Left hindlimb (tissue), 1 donor: ENCODE results near the gene PRKCZ.

Experiments
- DNase-seq: peaks from one replicate; pipeline ENCODE4 v3.0.0-alpha.2; 2018

Gene PRKCZ

GRCh38 chr1:2199042-2199810, 149.0 kb downstream of the PRKCZ start:
- peak; percentile 92 for DNase-seq

DNA sequence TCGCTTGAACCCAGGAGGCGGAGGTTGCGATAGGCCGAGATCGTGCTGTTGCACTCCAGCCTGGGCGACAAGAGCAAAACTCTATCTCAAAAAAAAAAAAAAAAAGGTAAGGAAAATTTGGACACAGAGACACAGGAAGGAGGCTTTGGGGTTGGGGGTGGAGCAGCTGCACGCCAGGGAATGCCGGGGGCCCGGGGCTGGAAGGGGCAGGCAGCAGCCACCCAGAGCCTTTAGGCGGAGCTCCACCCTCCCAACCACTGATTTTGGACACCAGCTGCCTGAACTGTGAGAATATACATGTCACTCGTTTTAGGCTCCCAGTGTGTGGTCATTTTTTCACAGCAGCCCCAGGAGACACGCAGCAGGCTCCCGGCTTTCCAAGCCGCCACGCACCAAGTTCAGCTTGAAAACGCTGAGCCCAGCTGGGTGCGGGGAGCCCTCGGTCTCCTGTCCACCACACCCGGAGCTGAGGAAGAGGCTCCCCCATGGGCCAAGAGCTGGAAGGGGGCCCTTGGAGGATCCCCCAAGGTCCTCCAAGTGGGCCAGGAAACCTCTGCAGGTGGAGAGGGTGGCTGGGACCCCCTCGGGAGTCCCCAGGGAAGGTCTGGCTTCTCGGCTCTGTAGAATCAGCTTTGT, 150.2 kb downstream of the PRKCZ start:
- DNase-seq, result peak; percentile 45

DNA sequence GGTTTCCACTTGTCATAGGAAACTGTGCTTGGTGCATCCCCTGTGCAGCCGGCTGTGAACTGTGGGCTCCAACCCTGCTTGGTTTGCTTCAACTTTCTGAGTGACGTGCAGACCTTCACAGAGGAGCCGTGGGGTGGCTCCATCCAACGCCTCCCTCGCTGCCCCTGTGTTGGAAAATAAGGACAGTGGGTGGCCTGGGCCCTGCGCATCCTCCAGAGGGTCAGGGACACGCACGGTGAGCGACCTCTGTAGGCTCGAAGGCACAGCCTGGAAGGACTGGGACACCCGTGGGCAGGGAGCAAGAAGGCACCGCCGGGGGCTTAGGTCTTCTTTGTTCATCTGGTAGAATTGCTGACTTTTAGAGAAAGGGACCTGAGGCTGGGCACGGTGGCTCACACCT, 150.9 kb downstream of the PRKCZ start:
- no peak for DNase-seq

- no peak for DNase-seq
These were observed 151.9 kb downstream of the PRKCZ start for GRCh38 chr1:2202008-2202575.

- DNase-seq, result peak; percentile 33
These were observed 152.8 kb downstream of the PRKCZ start for GRCh38 chr1:2202843-2203601.

- DNase-seq, result peak; percentile 57
These were observed 153.6 kb downstream of the PRKCZ start for GRCh38 chr1:2203671-2204414.

DNA sequence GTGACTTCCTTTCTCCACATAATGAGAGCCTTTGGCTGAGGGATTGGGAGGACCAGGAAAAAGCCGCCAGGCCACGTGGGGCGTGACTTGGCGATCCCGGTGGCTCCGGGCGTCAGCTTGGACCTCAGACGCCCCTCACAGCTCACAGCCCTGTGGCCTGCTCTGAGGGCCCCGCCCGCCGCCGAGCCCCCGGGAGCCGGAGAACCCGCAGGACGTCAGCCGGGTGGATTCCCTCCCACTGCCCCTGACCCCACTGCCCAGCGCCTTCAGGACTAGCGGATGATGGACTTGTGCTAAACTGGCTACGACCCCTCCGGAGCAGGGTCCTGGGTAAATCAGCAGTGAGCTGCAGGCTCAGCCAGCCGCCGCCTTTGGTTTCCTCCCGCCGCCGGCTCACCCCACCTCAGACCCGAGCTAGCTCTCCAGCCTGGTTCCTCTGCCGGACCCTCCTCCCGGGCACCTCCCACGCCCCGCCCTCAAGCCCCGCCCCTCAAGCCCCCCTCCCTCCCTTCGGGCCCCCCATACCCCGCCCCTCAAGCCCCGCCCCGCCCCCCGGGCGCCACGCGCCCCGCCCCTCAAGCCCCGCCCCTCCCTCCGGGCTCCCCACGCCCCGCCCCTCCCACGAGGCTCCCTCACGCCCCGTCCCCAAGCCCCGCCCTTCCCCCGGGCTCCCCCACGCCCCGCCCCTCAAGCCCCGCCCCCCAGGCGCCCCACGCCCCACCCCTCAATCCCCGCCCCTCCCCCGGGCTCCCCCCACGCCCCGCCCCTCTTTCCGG, 154.4 kb downstream of the PRKCZ start:
- DNase-seq, result peak; percentile 95

DNA sequence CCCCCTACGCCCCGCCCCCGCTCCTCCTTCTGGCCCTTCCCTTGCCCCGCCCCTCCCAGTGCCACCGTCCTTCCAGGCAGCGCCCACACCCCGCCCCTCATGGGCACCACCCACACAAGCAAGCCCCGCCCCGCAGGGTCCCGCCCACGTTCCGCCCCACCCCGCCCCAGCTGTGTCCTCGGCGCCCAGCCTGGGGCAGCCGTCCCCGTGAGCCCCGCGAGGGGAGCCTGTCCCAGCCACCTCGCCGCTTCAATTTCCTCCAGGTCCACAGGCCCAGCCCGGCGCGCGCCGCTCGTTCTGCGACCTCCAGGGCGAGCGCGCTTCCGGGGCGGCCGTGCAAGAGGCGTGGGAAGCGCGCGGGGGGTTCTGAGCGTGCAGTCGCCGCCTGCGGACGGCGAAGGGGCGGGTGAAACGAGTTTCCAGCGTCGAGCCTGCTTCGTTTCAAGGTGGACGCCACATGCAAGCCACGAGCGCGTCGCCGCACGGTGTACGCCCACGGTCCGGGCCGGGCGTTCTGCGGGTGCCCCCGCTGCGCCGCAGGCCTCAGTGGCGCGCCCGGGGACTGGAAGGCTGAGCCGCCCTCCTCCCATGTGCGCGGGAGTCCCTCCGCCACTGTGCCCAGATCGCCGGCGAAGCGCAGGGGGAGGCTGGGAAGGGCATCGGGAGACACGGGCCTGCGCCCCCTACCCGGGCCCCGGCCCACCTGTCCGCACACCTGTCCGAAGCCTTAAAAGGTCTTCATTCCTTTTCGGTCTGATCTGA, 155.2 kb downstream of the PRKCZ start:
- DNase-seq, result peak; percentile 97

DNA sequence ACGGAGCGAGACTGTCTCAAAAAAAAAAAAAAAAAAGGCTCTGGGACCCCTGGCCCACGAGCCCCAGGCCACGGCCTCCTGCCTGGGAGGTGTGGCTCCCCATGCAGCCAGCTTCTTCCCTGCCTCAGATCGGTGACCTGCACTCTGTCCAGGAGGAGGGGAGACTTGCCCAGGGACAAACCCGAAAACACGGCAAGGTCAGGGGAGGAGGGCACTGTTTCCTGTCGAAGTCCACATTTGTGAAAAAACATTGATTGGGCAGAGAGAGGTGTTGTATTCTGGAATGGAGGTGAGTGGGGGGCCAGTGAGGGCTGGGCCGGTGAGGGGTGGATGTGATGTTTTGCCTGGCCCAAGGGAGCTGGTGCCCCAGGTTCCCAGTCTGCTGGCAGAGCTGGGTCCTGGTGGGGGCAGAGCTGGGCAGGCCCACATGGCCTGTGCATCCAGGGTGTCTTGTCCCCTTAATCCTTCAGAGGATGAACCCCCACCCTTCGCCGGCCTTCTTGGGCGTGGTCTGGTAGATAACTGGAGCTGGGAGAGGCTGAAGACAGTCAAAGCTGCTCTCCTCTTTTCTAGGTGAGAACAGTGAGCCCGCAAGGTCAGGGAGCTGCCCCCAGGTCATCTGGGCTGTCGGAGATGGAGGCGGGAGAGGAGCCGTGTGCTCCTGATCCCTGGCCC, 156.7 kb downstream of the PRKCZ start:
- peak; percentile 27 for DNase-seq

DNA sequence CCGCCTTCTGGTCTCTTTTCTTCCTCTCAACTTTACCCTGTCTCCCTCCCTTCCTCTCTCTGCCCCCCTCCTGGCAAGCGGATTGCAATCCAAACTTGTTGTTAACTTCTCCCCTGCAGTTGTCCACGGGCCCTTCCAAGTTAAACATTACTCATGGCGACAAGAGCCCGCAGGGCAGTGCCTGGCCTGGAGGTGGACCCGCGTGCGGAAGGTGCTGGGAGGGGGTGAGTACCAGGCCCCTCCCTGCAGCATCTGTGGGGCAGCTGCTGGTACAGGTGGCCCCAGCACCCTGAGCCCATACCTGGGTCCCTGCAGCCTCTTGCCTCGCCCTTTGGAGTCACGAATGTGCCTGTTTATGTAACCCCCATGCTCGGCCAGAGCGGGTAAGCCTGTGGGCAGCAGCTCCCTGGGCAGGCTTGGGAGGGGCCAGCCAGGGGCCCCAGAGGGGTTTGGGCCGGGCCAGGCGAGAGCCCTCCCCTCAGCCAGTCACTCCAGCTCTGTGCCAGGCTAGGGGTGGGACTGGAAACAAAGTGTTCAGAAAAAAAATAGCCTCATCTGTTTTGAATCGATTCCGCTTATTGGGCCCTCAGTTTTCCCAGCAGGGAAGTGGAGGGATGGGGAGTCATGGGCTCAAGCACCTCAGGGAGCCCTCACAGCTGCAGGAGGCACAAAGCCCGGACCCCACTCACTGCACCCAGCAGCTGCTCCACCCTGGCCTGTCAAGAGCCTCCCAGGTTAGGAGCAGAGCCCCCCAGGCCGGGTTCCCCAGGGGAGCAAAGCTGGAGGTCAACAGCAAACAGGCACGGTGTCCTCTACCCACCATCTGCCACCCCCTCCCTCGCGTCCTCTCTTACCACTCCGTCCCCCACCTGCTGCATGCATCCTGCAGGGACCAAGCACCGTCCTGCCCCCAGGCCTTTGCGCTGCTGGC, 158.4 kb downstream of the PRKCZ start:
- DNase-seq, result peak; percentile 87

- peak; percentile 39 for DNase-seq
These were observed 159.3 kb downstream of the PRKCZ start for GRCh38 chr1:2209400-2210083.

GRCh38 chr1:2210084-2210653, 160.0 kb downstream of the PRKCZ start:
- peak; percentile 38 for DNase-seq

DNA sequence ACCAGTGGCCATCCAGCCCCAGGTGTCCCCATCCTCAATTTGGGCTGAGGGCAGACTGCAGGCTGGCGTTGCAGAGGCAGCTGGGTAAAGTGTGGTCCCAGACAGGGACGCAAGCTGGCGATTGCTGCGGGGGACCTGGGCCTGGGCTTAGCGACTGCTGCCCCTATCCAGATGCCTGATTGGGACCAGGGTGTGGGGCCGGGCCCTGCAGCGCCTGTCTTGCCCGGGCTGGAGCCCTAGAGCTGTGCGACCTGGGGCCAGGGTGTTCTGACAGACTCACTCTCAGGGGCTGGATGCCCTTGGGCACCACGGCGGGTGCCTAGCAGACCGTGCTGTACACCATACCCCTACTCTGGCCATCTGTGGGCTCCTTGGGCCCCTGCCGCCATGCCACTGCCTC, 160.6 kb downstream of the PRKCZ start:
- peak; percentile 45 for DNase-seq

- no peak for DNase-seq
These were observed 162.0 kb downstream of the PRKCZ start for GRCh38 chr1:2212274-2212531.

GRCh38 chr1:2212532-2213491, 162.6 kb downstream of the PRKCZ start:
- peak; percentile 96 for DNase-seq

DNA sequence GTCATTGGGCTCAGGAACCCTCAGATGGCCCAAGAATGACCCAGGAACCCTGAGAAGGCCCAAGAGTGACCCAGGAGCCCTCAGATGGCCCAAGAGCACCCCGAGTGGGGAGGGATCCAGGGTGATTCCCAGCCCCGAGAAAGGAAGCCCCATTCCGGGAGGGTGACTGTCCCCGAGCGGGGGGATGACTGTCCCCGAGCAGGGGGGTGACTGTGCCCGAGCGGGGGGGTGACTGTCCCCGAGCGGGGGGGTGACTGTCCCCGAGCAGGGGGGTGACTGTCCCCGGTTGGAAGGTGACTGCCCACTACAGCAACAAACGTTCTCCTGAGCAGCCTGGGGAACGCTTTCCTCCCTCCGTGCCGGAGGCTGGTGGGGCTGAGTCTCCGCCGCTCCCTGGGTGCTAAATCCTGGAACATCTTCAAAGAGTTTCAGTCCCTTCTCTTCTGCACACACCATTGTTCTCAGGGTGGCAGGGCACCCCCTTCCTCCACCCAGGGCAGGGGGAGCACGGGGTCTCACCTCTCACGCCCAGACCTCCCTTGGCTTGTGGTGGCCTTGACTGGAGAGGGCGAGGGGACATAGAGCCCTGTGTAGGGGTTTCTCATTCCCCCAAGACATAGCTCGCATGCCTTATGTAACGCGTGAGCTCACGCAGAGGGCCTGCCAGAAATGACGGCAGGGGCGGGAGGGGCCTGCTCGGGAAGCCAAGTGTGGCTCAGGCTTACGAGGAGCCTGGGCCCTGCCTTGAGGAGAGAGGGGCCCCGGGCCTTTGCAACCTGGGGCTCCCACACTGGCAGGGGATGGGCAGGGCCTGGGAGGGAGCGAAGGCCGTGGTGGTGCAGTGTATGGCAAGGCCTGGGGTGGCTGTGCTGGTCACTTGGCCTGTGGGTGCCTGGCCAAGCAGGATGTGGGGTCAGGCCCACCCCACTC, 163.6 kb downstream of the PRKCZ start:
- peak; percentile 91 for DNase-seq
